Measurements from ENCODE around the gene GREM1.
A peak's percentile ranks its signal among the peaks of the same experiment; 100 is the strongest.

The GREM1 gene

DNA sequence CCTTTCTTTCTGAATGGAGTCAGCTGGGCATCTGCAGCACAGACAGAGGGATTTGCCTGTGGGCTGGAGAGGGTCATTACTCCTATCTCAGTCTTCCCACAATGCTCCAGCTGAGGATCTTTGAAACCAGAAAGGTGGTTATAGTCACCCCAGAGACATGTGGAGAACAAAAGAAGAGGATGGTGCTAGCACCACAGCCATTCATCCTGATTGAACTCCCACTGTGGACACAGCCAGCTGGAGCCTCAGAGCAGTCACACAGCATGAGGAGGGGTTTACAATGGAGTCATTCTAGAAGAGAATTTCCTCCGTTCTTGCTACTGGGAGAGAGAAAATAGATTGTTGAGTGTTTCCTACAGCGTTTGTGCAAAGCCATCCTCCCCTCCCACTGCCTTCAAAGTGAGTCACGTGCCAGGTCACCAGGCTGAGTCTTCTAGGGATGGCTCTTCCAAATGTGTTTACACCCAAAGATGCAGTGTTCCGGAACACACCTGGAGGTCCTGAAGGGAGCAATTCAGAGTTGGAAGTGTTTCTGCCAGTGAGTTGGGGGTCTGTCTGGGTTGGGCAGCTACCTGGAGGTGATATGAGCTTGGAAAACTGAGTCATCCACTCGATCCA lies 18.9 kb upstream of the GREM1 start:
- no peak for DNase-seq

DNA sequence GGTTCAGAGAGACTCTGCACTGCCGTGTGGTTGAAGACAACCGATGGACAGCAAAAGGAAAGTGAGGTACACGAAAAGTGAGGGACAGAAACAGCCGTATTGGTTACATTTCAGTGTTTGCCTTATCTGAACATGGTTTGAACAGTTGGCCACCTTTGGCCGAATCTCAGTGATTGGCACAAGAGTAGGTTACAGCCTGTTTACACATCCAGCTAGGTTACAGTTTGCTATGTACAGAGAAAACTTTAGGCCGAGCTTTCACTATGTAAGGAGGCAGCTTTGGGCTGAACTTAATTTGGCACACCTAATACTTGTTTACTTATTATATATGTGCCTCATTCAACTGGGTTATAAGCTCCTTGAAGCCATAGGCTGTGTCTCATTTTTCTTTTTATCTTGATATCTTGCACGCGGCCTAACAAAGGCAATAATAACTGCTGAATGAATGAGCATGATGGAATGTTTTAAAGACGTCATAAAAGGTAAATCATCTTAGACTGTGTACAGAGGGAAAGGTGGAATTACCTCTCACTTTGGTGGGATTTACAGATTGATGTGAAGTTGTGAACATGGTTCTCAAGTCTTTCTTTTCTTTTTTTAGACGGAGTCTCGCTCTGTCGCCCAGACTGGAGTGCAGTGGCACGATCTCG lies 17.2 kb upstream of the GREM1 start:
- no peak for DNase-seq

DNA sequence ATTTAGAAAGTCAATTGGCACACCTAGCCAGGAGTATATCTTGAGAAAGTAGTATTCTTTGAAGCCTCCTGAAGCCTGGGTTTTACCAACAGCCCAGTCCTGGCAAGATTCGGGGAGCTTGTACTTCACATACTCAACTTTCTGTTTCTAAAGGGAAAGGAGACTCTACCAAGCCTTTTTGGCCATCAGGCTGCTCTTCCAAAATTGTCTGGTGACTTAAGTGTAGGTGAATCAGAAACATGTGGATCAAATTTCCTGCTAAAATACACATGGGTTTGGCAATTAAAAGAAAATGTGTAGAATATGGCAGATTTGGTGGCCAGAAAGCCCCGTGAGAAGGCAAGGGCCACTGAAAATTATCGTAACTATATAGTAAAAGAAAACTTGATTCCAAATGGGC lies 15.9 kb upstream of the GREM1 start:
- no peak for DNase-seq

DNA sequence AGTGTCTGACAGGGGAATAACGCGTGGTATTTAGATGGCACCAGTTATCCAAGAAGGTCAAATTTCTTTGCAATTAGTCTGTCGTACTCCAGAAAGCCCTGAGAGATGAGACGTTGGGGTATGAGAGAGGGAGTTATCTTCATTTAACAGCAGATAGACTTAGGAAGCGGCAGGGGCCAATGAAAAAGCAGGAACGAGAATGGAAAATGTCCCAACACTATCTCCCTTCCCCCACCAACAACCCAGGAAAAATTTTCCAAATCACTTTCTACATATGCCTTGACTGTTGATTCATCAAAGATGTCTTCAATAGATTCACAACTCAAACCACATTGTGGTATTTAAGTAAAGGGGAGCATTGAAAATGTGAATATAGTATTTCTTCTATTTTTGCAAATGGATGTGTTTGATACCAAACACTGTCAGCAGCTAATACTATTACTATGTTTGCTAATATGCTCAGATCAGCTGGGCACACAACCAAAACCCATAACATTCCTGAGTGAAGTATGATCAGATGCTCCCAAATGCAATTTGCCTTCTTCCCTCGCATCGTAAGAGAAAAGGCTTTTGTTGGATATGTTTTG lies 13.3 kb upstream of the GREM1 start:
- DNase-seq, result no peak

DNA sequence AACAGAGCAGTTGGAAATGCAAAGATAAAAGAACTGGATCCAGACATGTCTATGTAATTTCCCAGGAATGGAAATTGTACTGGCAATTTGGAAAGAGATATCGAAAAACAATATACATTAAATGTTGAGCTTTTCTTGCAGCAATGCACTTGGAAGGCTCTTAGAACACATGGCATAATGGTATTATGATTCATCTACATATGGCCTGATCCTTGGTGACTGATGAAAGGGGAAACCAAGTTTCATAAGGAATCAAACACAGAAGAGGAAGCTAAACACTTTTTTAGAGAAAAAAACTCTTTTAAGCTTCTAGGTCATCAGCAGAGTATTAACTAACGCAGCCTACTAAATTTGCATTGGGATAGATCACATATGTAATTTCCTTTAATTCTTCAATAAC lies 12.4 kb upstream of the GREM1 start:
- DNase-seq, result no peak

DNA sequence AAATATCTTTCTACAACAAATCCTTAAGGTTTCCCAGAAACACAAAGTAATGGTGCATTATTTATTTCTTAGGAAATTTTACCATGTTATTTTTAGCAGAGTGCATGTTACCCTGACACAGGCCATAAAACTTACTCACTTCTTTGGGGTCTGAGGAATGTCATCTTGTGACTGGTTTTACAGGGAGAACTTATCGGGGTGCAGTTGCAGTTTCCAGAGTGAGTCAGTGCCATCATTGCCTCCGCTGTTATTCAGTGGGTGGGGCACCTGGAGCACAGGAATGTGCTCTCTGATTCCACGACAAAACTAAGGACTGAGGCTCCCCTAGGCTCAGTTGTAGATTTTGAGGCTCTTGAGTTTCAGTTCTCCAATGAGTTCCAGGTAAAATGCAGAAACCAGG lies 11.1 kb upstream of the GREM1 start:
- DNase-seq, result no peak

- DNase-seq, result no peak
These were observed 10.4 kb upstream of the GREM1 start for GRCh38 chr15:32707436-32707835.

- DNase-seq, result no peak
These were observed 8.3 kb upstream of the GREM1 start for GRCh38 chr15:32709295-32710033.

GRCh38 chr15:32715276-32715675 lies 2.5 kb upstream of the GREM1 start:
- DNase-seq, result no peak

- DNase-seq, result no peak
These were observed 1.4 kb upstream of the GREM1 start for GRCh38 chr15:32716216-32716914.

DNA sequence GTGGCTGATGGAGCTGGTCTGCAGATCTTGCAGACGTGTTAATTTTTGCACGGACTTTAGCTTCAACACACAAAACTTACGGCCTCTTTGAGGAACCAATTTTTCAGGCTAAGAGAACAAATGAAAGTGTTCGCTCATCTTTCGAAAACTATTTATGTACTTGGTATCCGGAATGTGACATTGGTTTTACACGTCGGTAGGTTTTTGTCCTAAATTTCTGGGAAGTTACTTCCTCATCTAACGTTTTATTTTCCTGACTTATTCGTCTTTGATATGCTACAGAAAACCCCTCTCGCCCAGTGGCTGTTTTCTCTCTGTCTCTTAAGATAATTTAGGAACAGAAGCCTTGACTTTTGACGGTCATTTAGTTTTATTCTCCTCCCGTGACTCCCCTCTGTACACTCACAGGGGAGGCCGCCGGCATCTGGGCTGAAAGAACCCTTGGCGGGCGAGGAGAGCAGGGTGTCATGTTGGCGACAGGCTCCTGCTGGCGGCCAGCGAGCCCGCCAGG lies 834 bp upstream of the GREM1 start:
- DNase-seq, result no peak

GRCh38 chr15:32718227-32718820 lies 520 bp downstream of the GREM1 start:
- no peak for DNase-seq

- DNase-seq, result no peak
These were observed 1.3 kb downstream of the GREM1 start for GRCh38 chr15:32718821-32719716.

- DNase-seq, result no peak
These were observed 3.8 kb downstream of the GREM1 start for GRCh38 chr15:32721596-32721995.

GRCh38 chr15:32722136-32722535 lies 4.3 kb downstream of the GREM1 start:
- no peak for DNase-seq

DNA sequence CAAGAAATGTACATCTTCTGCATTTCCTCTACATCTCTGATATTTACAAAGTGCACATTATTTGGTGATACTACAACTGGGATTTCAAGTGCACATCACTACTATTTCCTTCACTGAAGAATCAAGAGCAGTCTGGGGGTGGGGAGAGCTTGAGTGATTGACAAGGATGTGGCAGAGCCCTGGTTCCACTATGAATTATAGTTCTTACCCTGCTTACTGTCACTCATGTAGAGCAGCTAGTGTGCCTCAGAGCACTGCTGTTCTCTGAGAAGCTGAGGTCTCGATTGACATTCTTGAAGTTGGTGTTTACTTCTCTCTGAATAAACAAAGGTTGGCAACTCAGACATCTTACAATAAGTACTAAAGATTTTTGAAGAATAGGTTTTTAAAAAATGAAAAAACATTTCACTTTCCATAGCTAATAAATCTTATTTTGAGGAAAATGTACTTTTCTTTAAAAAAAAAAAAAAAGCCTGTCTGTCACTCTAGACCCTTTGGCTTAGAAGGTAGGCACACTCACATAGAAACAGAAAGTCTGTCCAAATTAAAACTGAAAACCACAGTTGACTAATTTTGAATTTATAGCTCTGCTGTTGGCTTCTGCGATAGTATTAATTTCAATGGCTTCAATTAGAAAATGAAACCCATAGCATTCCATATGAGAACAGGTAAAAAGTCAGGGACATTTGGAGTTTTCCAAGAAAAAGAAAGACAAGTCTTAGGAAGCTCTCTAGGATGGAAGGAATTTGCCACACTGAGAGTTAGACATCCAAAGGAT lies 5.6 kb downstream of the GREM1 start:
- no peak for DNase-seq

DNA sequence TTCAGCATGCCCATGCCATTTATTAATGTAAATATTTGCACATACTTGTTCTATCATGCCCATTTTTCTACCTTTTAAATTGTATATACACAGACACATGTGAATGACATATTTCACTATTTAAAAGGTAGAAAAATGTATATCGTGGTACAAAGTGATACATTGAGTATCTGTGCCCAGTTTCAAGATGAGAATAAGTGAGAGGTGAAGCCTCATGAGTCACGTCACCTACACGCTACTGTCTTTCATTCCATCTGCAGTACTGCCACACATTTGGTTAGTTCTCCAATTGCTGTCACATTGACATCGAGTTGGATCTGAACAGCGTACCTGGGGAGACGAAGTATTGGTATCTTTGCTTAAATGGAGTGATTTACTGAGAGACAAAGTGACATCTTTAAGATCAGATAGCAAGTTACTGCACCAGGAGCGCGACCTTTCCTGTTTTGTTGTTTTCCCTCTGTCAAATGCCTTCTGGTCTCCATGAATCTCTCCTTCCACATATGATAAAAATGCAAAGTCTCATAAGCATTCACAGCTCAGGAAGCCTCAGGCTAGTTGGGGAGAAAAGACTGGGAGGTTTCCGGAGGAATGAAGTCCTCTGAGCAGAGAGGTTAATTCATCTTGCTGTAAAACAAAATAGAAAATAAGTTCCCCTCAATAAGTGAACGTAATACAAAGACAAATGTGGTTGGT lies 12.0 kb downstream of the GREM1 start:
- DNase-seq, result no peak

DNA sequence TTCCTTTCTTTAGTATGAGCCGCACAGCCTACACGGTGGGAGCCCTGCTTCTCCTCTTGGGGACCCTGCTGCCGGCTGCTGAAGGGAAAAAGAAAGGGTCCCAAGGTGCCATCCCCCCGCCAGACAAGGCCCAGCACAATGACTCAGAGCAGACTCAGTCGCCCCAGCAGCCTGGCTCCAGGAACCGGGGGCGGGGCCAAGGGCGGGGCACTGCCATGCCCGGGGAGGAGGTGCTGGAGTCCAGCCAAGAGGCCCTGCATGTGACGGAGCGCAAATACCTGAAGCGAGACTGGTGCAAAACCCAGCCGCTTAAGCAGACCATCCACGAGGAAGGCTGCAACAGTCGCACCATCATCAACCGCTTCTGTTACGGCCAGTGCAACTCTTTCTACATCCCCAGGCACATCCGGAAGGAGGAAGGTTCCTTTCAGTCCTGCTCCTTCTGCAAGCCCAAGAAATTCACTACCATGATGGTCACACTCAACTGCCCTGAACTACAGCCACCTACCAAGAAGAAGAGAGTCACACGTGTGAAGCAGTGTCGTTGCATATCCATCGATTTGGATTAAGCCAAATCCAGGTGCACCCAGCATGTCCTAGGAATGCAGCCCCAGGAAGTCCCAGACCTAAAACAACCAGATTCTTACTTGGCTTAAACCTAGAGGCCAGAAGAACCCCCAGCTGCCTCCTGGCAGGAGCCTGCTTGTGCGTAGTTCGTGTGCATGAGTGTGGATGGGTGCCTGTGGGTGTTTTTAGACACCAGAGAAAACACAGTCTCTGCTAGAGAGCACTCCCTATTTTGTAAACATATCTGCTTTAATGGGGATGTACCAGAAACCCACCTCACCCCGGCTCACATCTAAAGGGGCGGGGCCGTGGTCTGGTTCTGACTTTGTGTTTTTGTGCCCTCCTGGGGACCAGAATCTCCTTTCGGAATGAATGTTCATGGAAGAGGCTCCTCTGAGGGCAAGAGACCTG lies 13.2 kb downstream of the GREM1 start:
- DNase-seq, result peak; percentile 5
